B cell (primary cell): ENCODE data around the gene BAIAP2L1. TPM values are rescaled to one million over a fixed set of nuclear protein-coding genes. Genes with fewer than 3 reads are reported as not detected.

Experiments used
- ATAC-seq: fragments of 200-7000 bp; cut with Tn5 transposase; one replicate; pipeline ENCODE4 v1.10.0; 2021; ENCODE audit warnings: low read depth, mild to moderate bottlenecking, moderate number of reproducible peaks, moderate library complexity
- CTCF ChIA-PET: fragments of 350-600 bp; sonication (Branson Sonifier 250); formaldehyde crosslinking; loops from one replicate; lab custom pipeline; 2021; ENCODE audit warnings: antibody characterized with exemption, inconsistent platforms; lab: Charles Lee
- POLR2A ChIA-PET: fragments of 350-600 bp; sonication (Branson Sonifier 250); formaldehyde crosslinking; loops from one replicate; lab custom pipeline; 2021; ENCODE audit warnings: antibody characterized with exemption; lab: Charles Lee
- DNase-seq: peaks from one replicate; pipeline ENCODE4 v3.0.0; 2013
- H2AFZ ChIP-seq: 2 replicates; pipeline ENCODE4 v1.6.1; 2012; ENCODE audit warnings: mild to moderate bottlenecking, low read depth, low read length; ENCODE audit not compliant: insufficient read depth, poor library complexity, severe bottlenecking
- H3K27ac ChIP-seq, 2 donors: 1 replicate in 1 of 2; 2 replicates in 1 of 2; pipeline ENCODE4 v1.5.1; 2012 to 2013; ENCODE audit warnings: low read length in 2 of 2, mild to moderate bottlenecking in 2 of 2, moderate library complexity in 1 of 2
- H3K27me3 ChIP-seq, 4 experiments: fragments of 200-600 bp in 1 of 4; sonication (generic) in 1 of 4; replicated peaks in 1 of 4; 1 replicate in 2 of 4; 2 replicates in 2 of 4; pipeline versions ENCODE4 v1.6.1 to v1.7.0; 2013 to 2016; ENCODE audit warnings: low read length in 3 of 4, mild to moderate bottlenecking in 2 of 4, mixed read lengths in 1 of 4, moderate library complexity in 1 of 4; ENCODE audit not compliant: insufficient read depth in 4 of 4, control insufficient read depth in 3 of 4; ENCODE audit errors: control extremely low read depth in 1 of 4
- H3K36me3 ChIP-seq, 2 experiments: replicated peaks in 1 of 2; 1 replicate in 1 of 2; 2 replicates in 1 of 2; pipeline versions ENCODE4 v1.6.1 to v1.7.1; 2013; ENCODE audit warnings: low read length in 1 of 2; ENCODE audit not compliant: insufficient read depth in 2 of 2, control insufficient read depth in 1 of 2; ENCODE audit errors: control extremely low read depth in 1 of 2, extremely low read depth in 1 of 2
- H3K4me1 ChIP-seq, 2 donors: fragments of 200-600 bp in 1 of 2; sonication (generic) in 1 of 2; 1 replicate in 1 of 2; 2 replicates in 1 of 2; pipeline versions ENCODE4 v1.5.1 to v1.6.1; 2013 to 2017; ENCODE audit warnings: low read length in 2 of 2; ENCODE audit not compliant: control insufficient read depth in 2 of 2, insufficient read depth in 2 of 2
- H3K4me2 ChIP-seq: replicated peaks from 2 replicates; pipeline ENCODE3; 2012; ENCODE audit warnings: mild to moderate bottlenecking, low read depth, low read length; ENCODE audit not compliant: poor library complexity, severe bottlenecking
- H3K4me3 ChIP-seq, 5 experiments: fragments of 200-600 bp in 1 of 5; sonication (generic) in 1 of 5; 1 replicate in 3 of 5; 2 replicates in 2 of 5; pipeline versions ENCODE4 v1.5.1 to v1.7.0; 2011 to 2016; ENCODE audit warnings: low read length in 4 of 5, mild to moderate bottlenecking in 4 of 5, low read depth in 2 of 5, control low read depth in 1 of 5, moderate library complexity in 1 of 5; ENCODE audit not compliant: insufficient read depth in 1 of 5; ENCODE audit errors: control extremely low read depth in 1 of 5, extremely low read depth in 1 of 5
- H3K79me2 ChIP-seq: fragments of 200-600 bp; sonication (generic); one replicate; pipeline ENCODE4 v1.6.0; 2016; ENCODE audit warnings: low read length; ENCODE audit not compliant: control insufficient read depth, insufficient read depth
- H3K9ac ChIP-seq: fragments of 200-600 bp; sonication (generic); 2 replicates; pipeline ENCODE4 v1.6.1; 2017; ENCODE audit warnings: mild to moderate bottlenecking, low read length, moderate library complexity
- H3K9me3 ChIP-seq, 3 donors: one replicate each; pipeline versions ENCODE4 v1.6.1 to v1.7.1; 2013; ENCODE audit warnings: low read length in 2 of 3; ENCODE audit not compliant: control insufficient read depth in 2 of 3, insufficient read depth in 1 of 3; ENCODE audit errors: control extremely low read depth in 1 of 3
- H4K20me1 ChIP-seq: 2 replicates; pipeline ENCODE4 v1.6.0; 2012; ENCODE audit warnings: mild to moderate bottlenecking, low read length; ENCODE audit not compliant: insufficient read depth, control insufficient read depth, poor library complexity, severe bottlenecking
- H3K27ac Mint-ChIP-seq: one replicate; pipeline ENCODE4 v1.8.0; 2021; ENCODE audit warnings: mixed read lengths
- H3K27me3 Mint-ChIP-seq: one replicate; pipeline ENCODE4 v1.8.0; 2021; ENCODE audit warnings: mixed read lengths
- H3K4me1 Mint-ChIP-seq: one replicate; pipeline ENCODE4 v1.8.0; 2021; ENCODE audit warnings: mixed read lengths
- H3K4me3 Mint-ChIP-seq: one replicate; pipeline ENCODE4 v1.8.0; 2021; ENCODE audit warnings: mixed read lengths
- H3K9me3 Mint-ChIP-seq: one replicate; pipeline ENCODE4 v1.8.0; 2022; ENCODE audit warnings: mixed read lengths; ENCODE audit not compliant: insufficient read depth
- CTCF ChIP-seq: fragments of 200-600 bp; IDR thresholded peaks from one replicate; pipeline ENCODE4 v1.8.0; 2022; ENCODE audit warnings: antibody characterized with exemption, mild to moderate bottlenecking
- EZH2 ChIP-seq: IDR thresholded peaks from 2 replicates; pipeline ENCODE4 v1.6.1; 2012; ENCODE audit warnings: borderline replicate concordance, low read depth, mild to moderate bottlenecking, moderate library complexity, low read length; ENCODE audit not compliant: insufficient read depth, poor library complexity, severe bottlenecking
- WGBS: methylation state at CpG from one replicate; pipeline ENCODE4 v1.1.5; 2013; ENCODE audit warnings: missing lambda C conversion rate; ENCODE audit not compliant: insufficient coverage; 5-methylcytosine and 5-hydroxymethylcytosine counted together
- intact Hi-C: fragments of 100-400 bp; cut with micrococcal nuclease; formaldehyde crosslinking; loops from one replicate; pipeline ENCODE4 v1.10.0; 2022
- polyA plus RNA-seq: library from polyadenylated mRNA; depleted of rRNA; stranded (reverse); fragments of >200 nt; gene quantifications from 2 replicates; pipeline ENCODE4 v1.2.3, GENCODE V29; 2012
- total RNA-seq, 2 donors: library from RNA; stranded (reverse); fragments of 120-200 nt in 1 of 2; gene quantifications; 1 replicate in 1 of 2; 2 replicates in 1 of 2; pipeline versions ENCODE4 v1.2.3 to v1.2.4, GENCODE V29; 2013 to 2022

BAIAP2L1 gene
- total and polyA plus RNA-seq, 2 donors (not counting 1 experiment from before 2014, with no cell fraction given), result 1.5 to 3.7 TPM

DNA sequence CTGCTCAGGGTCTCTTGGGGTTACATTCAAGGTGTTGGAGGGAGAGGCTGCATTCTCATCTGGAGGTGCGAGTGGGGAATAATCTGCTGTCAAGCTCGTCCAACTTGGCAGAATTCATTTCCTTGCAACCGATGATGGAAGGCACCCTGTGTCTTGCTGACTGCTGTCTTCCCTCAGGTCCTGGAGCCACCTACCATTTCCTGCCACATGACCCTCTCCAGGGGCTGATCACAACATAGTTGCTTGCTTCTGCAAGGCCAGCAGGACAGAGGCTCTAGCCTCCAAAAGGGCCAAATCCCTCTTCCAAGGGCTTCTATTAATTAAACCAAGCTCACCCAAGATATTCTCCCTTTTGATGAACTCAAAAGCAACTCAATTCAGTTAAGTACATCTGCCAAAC is 133.6 kb downstream of the BAIAP2L1 start:
- H3K4me2 ChIP-seq, result no peak overlapping the region
- no peak overlapping the region for H3K27ac Mint-ChIP-seq
- CTCF ChIA-PET, result interaction anchor here (0.6 to 1.7 kb wide), 3 partner anchors 13 to 134 kb away, joined by 5 to 9 read pairs (median 7); partner anchors contain the start of gene BAIAP2L1
- no peak overlapping the region for H3K27ac ChIP-seq
- no peaks in the 10 kb centered on the region for H3K27me3 ChIP-seq
- H3K4me3 ChIP-seq, result no peak overlapping the region
- no peaks in the 10 kb centered on the region for H3K4me1 Mint-ChIP-seq
- H3K9me3 ChIP-seq, result no peaks in the 10 kb centered on the region
- POLR2A ChIA-PET, result no interaction called here
- no peak for DNase-seq
- no peaks in the 10 kb centered on the region for H3K9me3 Mint-ChIP-seq
- H3K27me3 Mint-ChIP-seq, result no peaks in the 10 kb centered on the region
- no peaks in the 10 kb centered on the region for H3K4me1 ChIP-seq
- H4K20me1 ChIP-seq, result no peaks in the 10 kb centered on the region
- intact Hi-C loops, result no loop called here
- ATAC-seq, result no peak
- 100% methylated on average over 3 of the region's 3 CpGs for WGBS
- no peak overlapping the region for H3K4me3 Mint-ChIP-seq
- H3K9ac ChIP-seq, result no peak overlapping the region
- TF ChIP-seq CTCF, result no peak
- no peak for TF ChIP-seq EZH2
- no peaks in the 10 kb centered on the region for H3K36me3 ChIP-seq
- H3K79me2 ChIP-seq, result no peaks in the 10 kb centered on the region
- H2AFZ ChIP-seq, result no peak overlapping the region

- Histone ChIP-seq H3K36me3 (no peaks in the 10 kb centered on the region), H3K27ac (no peak overlapping the region), H4K20me1 (no peaks in the 10 kb centered on the region), H2AFZ (no peak overlapping the region), H3K4me3 (no peak overlapping the region), H3K27me3 (no peaks in the 10 kb centered on the region), H3K4me2 (no peak overlapping the region), H3K9ac (no peak overlapping the region), H3K9me3 (peaks cover 0 to under 1% (median 0%) of the 10 kb centered on the region in 3 donors), H3K79me2 (no peaks in the 10 kb centered on the region), H3K4me1 (no peaks in the 10 kb centered on the region)
- Mint-ChIP-seq H3K27me3 (no peaks in the 10 kb centered on the region), H3K4me1 (no peaks in the 10 kb centered on the region), H3K9me3 (no peaks in the 10 kb centered on the region), H3K27ac (no peak overlapping the region), H3K4me3 (no peak overlapping the region)
- ChIA-PET CTCF (interaction anchor here (0.5 to 1.7 kb wide), 4 partner anchors 14 to 144 kb away, joined by 3 to 9 read pairs (median 6); partner anchors contain the start of gene BAIAP2L1), POLR2A (no interaction called here)
- peak; percentile 37 for TF ChIP-seq CTCF
- no peak for TF ChIP-seq EZH2
- intact Hi-C loops, result no loop called here
- WGBS, result 29% methylated on average over 1 of the region's 2 CpGs
- ATAC-seq (peak; percentile 41), DNase-seq (no peak)
Measured at GRCh38 chr7:98266840-98267239, 134.1 kb downstream of the BAIAP2L1 start.
